GM23248 (cell line): ENCODE measurements around the gene KAZN. TPM values are rescaled to one million over a fixed set of nuclear protein-coding genes. Genes with fewer than 3 reads are reported as not detected.

Experiments used
- DNase-seq: peaks from one replicate; pipeline ENCODE4 v3.0.0-alpha.2; 2015
- H2AFZ ChIP-seq: fragments of 200-600 bp; sonication (generic); 2 replicates; pipeline ENCODE4 v1.6.1; 2016; ENCODE audit warnings: antibody characterized with exemption
- H3F3A ChIP-seq: fragments of 200-600 bp; sonication (generic); 2 replicates; pipeline ENCODE4 v1.6.1; 2016; ENCODE audit warnings: mild to moderate bottlenecking, antibody characterized with exemption, mixed run types; ENCODE audit not compliant: insufficient read depth
- H3K27ac ChIP-seq: fragments of 200-600 bp; sonication (generic); 2 replicates; pipeline ENCODE4 v1.5.1; 2016; ENCODE audit warnings: mild to moderate bottlenecking
- H3K27me3 ChIP-seq: fragments of 200-600 bp; sonication (generic); replicated peaks from 2 replicates; pipeline ENCODE4 v1.6.1; 2016; ENCODE audit warnings: mild to moderate bottlenecking; ENCODE audit not compliant: insufficient read depth
- H3K36me3 ChIP-seq: fragments of 200-600 bp; sonication (generic); 2 replicates; pipeline ENCODE4 v1.6.1; 2016; ENCODE audit warnings: low read depth, mild to moderate bottlenecking
- H3K4me1 ChIP-seq: fragments of 200-600 bp; sonication (generic); 2 replicates; pipeline ENCODE4 v1.6.1; 2016; ENCODE audit warnings: mild to moderate bottlenecking; ENCODE audit not compliant: insufficient read depth
- H3K4me2 ChIP-seq: fragments of 200-600 bp; sonication (generic); one replicate; pipeline ENCODE4 v1.6.1; 2016; ENCODE audit warnings: mild to moderate bottlenecking; ENCODE audit not compliant: unreplicated experiment
- H3K4me3 ChIP-seq: fragments of 200-600 bp; sonication (generic); 2 replicates; pipeline ENCODE4 v1.5.1; 2016; ENCODE audit warnings: mild to moderate bottlenecking
- H3K79me2 ChIP-seq: fragments of 200-600 bp; sonication (generic); 2 replicates; pipeline ENCODE4 v1.6.1; 2016; ENCODE audit warnings: mild to moderate bottlenecking; ENCODE audit not compliant: insufficient read depth
- H3K9ac ChIP-seq: fragments of 200-600 bp; sonication (generic); 2 replicates; pipeline ENCODE4 v1.6.1; 2016; ENCODE audit warnings: mild to moderate bottlenecking
- H3K9me2 ChIP-seq: fragments of 200-600 bp; sonication (generic); 2 replicates; pipeline ENCODE4 v1.6.1; 2016; ENCODE audit warnings: mixed run types, mild to moderate bottlenecking, moderate library complexity; ENCODE audit not compliant: insufficient read depth
- H3K9me3 ChIP-seq: fragments of 200-600 bp; sonication (generic); one replicate; pipeline ENCODE4 v1.6.1; 2017; ENCODE audit warnings: low read depth
- H4K20me1 ChIP-seq: fragments of 200-600 bp; sonication (generic); 2 replicates; pipeline ENCODE4 v1.6.0; 2016; ENCODE audit not compliant: insufficient read depth
- EZH2 ChIP-seq: fragments of 200-600 bp; sonication (generic); IDR thresholded peaks from 2 replicates; pipeline ENCODE4 v1.6.1; 2018; ENCODE audit warnings: antibody characterized with exemption, mild to moderate bottlenecking; ENCODE audit not compliant: insufficient read depth, poor library complexity, severe bottlenecking
- EZH2phosphoT487 ChIP-seq: fragments of 200-600 bp; sonication (generic); IDR thresholded peaks from 2 replicates; pipeline ENCODE4 v1.6.1; 2018; ENCODE audit warnings: antibody characterized with exemption, moderate library complexity, mild to moderate bottlenecking, low read depth; ENCODE audit not compliant: insufficient read depth
- WGBS, 2 experiments: methylation state at CpG; one replicate each; pipeline ENCODE4 v1.1.6; 2015 to 2017; ENCODE audit warnings: low lambda C conversion rate in 2 of 2, low coverage in 1 of 2; ENCODE audit errors: missing lambda C conversion rate in 2 of 2; 5-methylcytosine and 5-hydroxymethylcytosine counted together
- in situ Hi-C: fragments of 300-500 bp; cut with MboI; formaldehyde crosslinking; loops from 2 replicates; pipeline ENCODE4 v1.15.0; 2020
- polyA plus RNA-seq: library from polyadenylated mRNA; unstranded; fragments of >200 nt; fragmentation: Nextera tagmentation; extraction: Ambion mirVana; gene quantifications from 2 replicates; pipeline ENCODE4 v1.2.1, GENCODE V29; 2016
- total RNA-seq: library from RNA; depleted of rRNA; stranded (reverse); fragments of >200 nt; shearing (Covaris generic); gene quantifications from 2 replicates; pipeline ENCODE4 v1.2.3, GENCODE V29; 2014

Gene KAZN
- total and polyA plus RNA-seq, 2 experiments from 2014 or later: 4.9 to 7.2 TPM

DNA sequence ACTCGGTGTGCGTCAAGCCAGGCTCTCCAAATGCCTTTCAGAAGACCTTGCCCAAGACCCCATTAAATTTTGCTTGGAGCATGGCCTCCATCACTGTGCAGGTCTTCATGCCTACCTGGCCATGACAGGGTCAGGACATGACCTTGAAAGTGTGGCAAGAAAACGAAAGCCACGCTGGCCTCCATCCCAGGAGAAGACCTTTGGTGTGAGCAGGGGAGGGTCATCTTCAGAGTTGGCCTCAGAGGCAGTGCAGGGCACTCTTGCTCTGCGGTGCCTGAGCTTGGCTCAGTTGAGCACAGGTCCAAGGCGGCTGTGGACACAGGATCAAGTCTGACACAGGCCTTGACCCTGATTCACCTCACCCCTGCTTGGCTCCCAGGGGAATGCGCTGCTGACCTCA lies 373.6 kb downstream of the KAZN start:
- H4K20me1 ChIP-seq: no peaks in the 10 kb centered on the region
- peaks cover 26% of the 10 kb centered on the region for H3F3A ChIP-seq
- H2AFZ ChIP-seq: no peak overlapping the region
- peak overlapping the region; percentile 74; the same call in 1 of the 2 replicates for H3K9ac ChIP-seq
- TF ChIP-seq EZH2: no peak
- TF ChIP-seq EZH2phosphoT487: no peak
- no peak overlapping the region for H3K4me3 ChIP-seq
- H3K79me2 ChIP-seq: peaks cover 11% of the 10 kb centered on the region; the same call in 1 of the 2 replicates
- no peak overlapping the region for H3K27ac ChIP-seq
- peaks cover 37% of the 10 kb centered on the region for H3K4me1 ChIP-seq
- H3K4me2 ChIP-seq: peak overlapping the region; percentile 77
- in situ Hi-C loops: no loop called here
- no peaks in the 10 kb centered on the region for H3K9me3 ChIP-seq
- WGBS, 2 experiments: 67 to 75% methylated on average over 7 of the region's 7 CpGs
- H3K36me3 ChIP-seq: no peaks in the 10 kb centered on the region
- no peaks in the 10 kb centered on the region for H3K27me3 ChIP-seq
- H3K9me2 ChIP-seq: no peaks in the 10 kb centered on the region
- no peak for DNase-seq

GRCh38 chr1:14973773-14974172 lies 375.3 kb downstream of the KAZN start:
- no peaks in the 10 kb centered on the region for H4K20me1 ChIP-seq
- peaks cover 4% of the 10 kb centered on the region; the same call in 1 of the 2 replicates for H3K79me2 ChIP-seq
- H3K9ac ChIP-seq: no peak overlapping the region
- no peaks in the 10 kb centered on the region for H3K36me3 ChIP-seq
- H3K4me1 ChIP-seq: peaks cover 30% of the 10 kb centered on the region
- H3K9me3 ChIP-seq: no peaks in the 10 kb centered on the region
- WGBS, 2 experiments: 94 to 97% methylated on average over 5 of the region's 5 CpGs
- DNase-seq: no peak
- no peak overlapping the region for H3K27ac ChIP-seq
- peaks cover 24% of the 10 kb centered on the region for H3F3A ChIP-seq
- in situ Hi-C loops: no loop called here
- H2AFZ ChIP-seq: no peak overlapping the region
- H3K27me3 ChIP-seq: no peaks in the 10 kb centered on the region
- no peak overlapping the region for H3K4me2 ChIP-seq
- TF ChIP-seq EZH2 (no peak), EZH2phosphoT487 (no peak)
- no peaks in the 10 kb centered on the region for H3K9me2 ChIP-seq
- no peak overlapping the region for H3K4me3 ChIP-seq

GRCh38 chr1:14974361-14974760 lies 375.9 kb downstream of the KAZN start:
- H3K79me2 ChIP-seq: peaks cover 4% of the 10 kb centered on the region; the same call in 1 of the 2 replicates
- H3K27me3 ChIP-seq: no peaks in the 10 kb centered on the region
- no peak overlapping the region for H3K4me3 ChIP-seq
- no peaks in the 10 kb centered on the region for H3K36me3 ChIP-seq
- H3K9me3 ChIP-seq: no peaks in the 10 kb centered on the region
- H3K9ac ChIP-seq: no peak overlapping the region
- 67 to 76% methylated on average over 2 of the region's 2 CpGs for WGBS, 2 experiments
- DNase-seq: no peak
- H2AFZ ChIP-seq: no peak overlapping the region
- H3K4me2 ChIP-seq: no peak overlapping the region
- in situ Hi-C loops: no loop called here
- H4K20me1 ChIP-seq: no peaks in the 10 kb centered on the region
- TF ChIP-seq EZH2phosphoT487: no peak
- no peak for TF ChIP-seq EZH2
- no peaks in the 10 kb centered on the region for H3K9me2 ChIP-seq
- peaks cover 18% of the 10 kb centered on the region for H3F3A ChIP-seq
- no peak overlapping the region for H3K27ac ChIP-seq
- H3K4me1 ChIP-seq: peaks cover 24% of the 10 kb centered on the region

DNA sequence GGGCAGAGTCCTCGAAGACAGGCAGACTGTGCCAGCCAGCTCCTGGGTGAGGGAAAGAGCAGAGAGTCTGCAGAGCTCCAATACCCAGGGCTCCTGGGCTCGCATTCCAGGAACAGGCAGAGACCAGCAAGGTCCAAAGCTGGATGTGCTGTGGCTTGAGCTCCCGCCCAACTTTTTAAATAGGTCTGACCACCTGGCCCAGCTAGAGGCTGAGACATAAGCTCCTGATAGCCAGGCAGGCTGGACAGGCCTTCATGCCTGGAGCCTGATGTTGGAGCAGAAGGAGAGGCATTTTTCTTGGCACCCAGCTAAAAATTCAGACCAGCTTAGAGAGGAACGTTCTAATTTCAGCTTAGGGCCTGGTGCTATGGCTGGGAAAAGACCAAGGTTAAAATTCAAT lies 376.6 kb downstream of the KAZN start:
- H3F3A ChIP-seq: peaks cover 12% of the 10 kb centered on the region; the same call in 1 of the 2 replicates
- H3K27me3 ChIP-seq: no peaks in the 10 kb centered on the region
- no peak overlapping the region for H3K4me3 ChIP-seq
- DNase-seq: no peak
- H3K79me2 ChIP-seq: peaks cover 4% of the 10 kb centered on the region; the same call in 1 of the 2 replicates
- no peaks in the 10 kb centered on the region for H3K36me3 ChIP-seq
- no peaks in the 10 kb centered on the region for H4K20me1 ChIP-seq
- H3K4me1 ChIP-seq: peaks cover 17% of the 10 kb centered on the region
- no peaks in the 10 kb centered on the region for H3K9me3 ChIP-seq
- no peak overlapping the region for H3K9ac ChIP-seq
- H3K4me2 ChIP-seq: no peak overlapping the region
- no peak overlapping the region for H2AFZ ChIP-seq
- TF ChIP-seq EZH2phosphoT487 (no peak), EZH2 (no peak)
- no peak overlapping the region for H3K27ac ChIP-seq
- H3K9me2 ChIP-seq: no peaks in the 10 kb centered on the region
- WGBS, 2 experiments: 56 to 59% methylated on average over 4 of the region's 4 CpGs
- in situ Hi-C loops: no loop called here

DNA sequence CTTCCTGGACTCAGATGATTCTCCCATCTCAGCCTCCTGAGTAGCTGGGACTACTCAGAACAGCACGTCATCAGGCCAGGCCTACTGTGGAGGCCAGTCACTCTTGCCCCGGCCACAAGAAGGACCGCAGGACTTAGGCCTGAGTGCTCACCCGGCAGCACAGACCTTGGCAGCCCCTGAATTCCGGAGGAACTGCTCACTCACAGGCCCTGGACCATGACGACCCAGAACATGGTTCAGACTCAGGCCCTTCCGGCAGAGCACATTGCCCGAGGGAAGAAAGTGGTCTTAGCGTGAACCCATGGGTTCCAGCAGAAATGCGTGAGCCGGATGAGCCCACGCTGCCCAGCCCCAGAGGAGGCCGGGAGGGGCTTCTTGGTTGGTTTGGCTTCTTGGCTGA lies 377.8 kb downstream of the KAZN start:
- H3K27ac ChIP-seq: no peak overlapping the region
- no peak overlapping the region for H2AFZ ChIP-seq
- H3K4me2 ChIP-seq: no peak overlapping the region
- no peak overlapping the region for H3K4me3 ChIP-seq
- H3K9me3 ChIP-seq: no peaks in the 10 kb centered on the region
- no peak overlapping the region for H3K9ac ChIP-seq
- no peaks in the 10 kb centered on the region for H4K20me1 ChIP-seq
- no peaks in the 10 kb centered on the region for H3K36me3 ChIP-seq
- no peaks in the 10 kb centered on the region for H3K9me2 ChIP-seq
- peaks cover 7% of the 10 kb centered on the region for H3K4me1 ChIP-seq
- DNase-seq: no peak
- in situ Hi-C loops: no loop called here
- H3F3A ChIP-seq: 0 out of 2 replicates have a peak, but pooled peaks cover 2% of the 10 kb centered on the region
- no peaks in the 10 kb centered on the region for H3K27me3 ChIP-seq
- peaks cover 4% of the 10 kb centered on the region; the same call in 1 of the 2 replicates for H3K79me2 ChIP-seq
- 95 to 97% methylated on average over 13 of the region's 13 CpGs for WGBS, 2 experiments
- TF ChIP-seq EZH2 (no peak), EZH2phosphoT487 (no peak)
